Psoas muscle (tissue), 8 donors: ENCODE data around the gene ZBTB47. TPM values are rescaled to one million over a fixed set of nuclear protein-coding genes. Genes with fewer than 3 reads are reported as not detected.

ENCODE experiments used
- ATAC-seq, 4 donors: fragments of 200-7000 bp; cut with Tn5 transposase; one replicate each; pipeline ENCODE4 v1.9.1; 2020; ENCODE audit warnings: moderate library complexity in 3 of 4, mild to moderate bottlenecking in 2 of 4
- DNase-seq, 2 donors: peaks; one replicate each; pipeline ENCODE4 v3.0.0-alpha.2; 2020
- H3K27ac ChIP-seq: fragments of 200-600 bp; one replicate; pipeline ENCODE4 v1.8.0; 2022
- H3K27me3 ChIP-seq, 3 donors: fragments of 200-600 bp in 1 of 3; one replicate each; pipeline versions ENCODE4 v1.6.1 to v1.8.0; 2013 to 2022; ENCODE audit warnings: low read length in 2 of 3, mild to moderate bottlenecking in 2 of 3, moderate library complexity in 1 of 3; ENCODE audit not compliant: insufficient read depth in 3 of 3
- H3K36me3 ChIP-seq, 2 donors: fragments of 200-600 bp in 1 of 2; one replicate each; pipeline versions ENCODE4 v1.6.1 to v1.8.0; 2013 to 2022; ENCODE audit warnings: low read depth in 1 of 2, mild to moderate bottlenecking in 1 of 2, moderate library complexity in 1 of 2; ENCODE audit not compliant: insufficient read depth in 1 of 2
- H3K4me1 ChIP-seq: fragments of 200-600 bp; one replicate; pipeline ENCODE4 v1.8.0; 2022
- H3K4me3 ChIP-seq: fragments of 200-600 bp; one replicate; pipeline ENCODE4 v1.8.0; 2022; ENCODE audit warnings: mild to moderate bottlenecking
- H3K9me3 ChIP-seq: fragments of 200-600 bp; one replicate; pipeline ENCODE4 v1.8.0; 2022
- WGBS, 3 donors: extraction: QIAGEN DNeasy Blood & Tissue Kit; methylation state at CpG; one replicate each; pipeline versions ENCODE4 v1.1.6 to v1.1.7; 2013; 5-methylcytosine and 5-hydroxymethylcytosine counted together
- intact Hi-C, 2 donors: fragments of 100-400 bp; cut with DNase I; formaldehyde crosslinking; loops; one replicate each; pipeline versions ENCODE4 v1.11.0 to v1.14.2; 2022
- polyA plus RNA-seq, 3 donors: library from polyadenylated mRNA; stranded (reverse); fragments of 200-250 nt; gene quantifications; one replicate each; pipeline ENCODE4 v1.2.3, GENCODE V29; 2013
- total RNA-seq, 4 donors: library from RNA; stranded (reverse); fragmentation: NEBNext Ultra II Directional in 2 of 4; extraction: Animal tissue kit (Norgen Biotek cat#: 25700) in 2 of 4; gene quantifications; one replicate each; pipeline versions ENCODE4 v1.2.1 to v1.2.4, GENCODE V29; 2021 to 2023
- TF ChIP-seq, protein P1 (sequence below): fragments of 200-600 bp; IDR thresholded peaks from one replicate; pipeline ENCODE4 v1.8.0; 2022; ENCODE audit warnings: antibody characterized with exemption
- donor health status: healthy with polysubstance abuse.
- donor health status: DM: no; HTN: no; CAD: no; lungs with moderate emphysema.
- donor health status: Bipolar disorder and iron deficiency.
- donor health status: healthy.
- donor health status: DM: yes; HTN: yes; CAD: no.
- donor health status: DM: no; HTN: no; CAD: no.
- donor health status: DM: no; HTN: no; CAD: no.
- donor health status: DM: yes; HTN: yes; CAD: no.

The ZBTB47 gene
- total and polyA plus RNA-seq, 7 donors, result 41.6 to 151 (median 90.3) TPM

DNA sequence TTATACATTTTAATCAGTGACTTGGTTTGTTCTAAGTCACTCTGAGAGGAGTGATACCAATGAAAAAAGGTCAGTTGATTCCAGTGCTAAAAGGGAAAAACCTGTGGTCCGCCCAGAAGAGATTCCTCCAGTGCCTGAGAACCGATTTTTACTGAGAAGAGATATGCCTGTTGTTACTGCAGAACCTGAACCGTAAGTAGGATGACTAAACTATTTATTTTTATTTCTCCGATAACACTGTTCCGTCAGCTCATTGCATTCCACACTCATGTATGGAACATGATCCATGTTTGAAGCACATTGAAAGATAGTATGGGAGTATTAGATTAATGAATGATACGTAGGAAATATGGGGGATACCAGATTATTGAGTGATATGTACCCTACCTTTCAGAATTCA lies 20.0 kb upstream of the ZBTB47 start:
- Histone ChIP-seq H3K27ac (peak overlapping the region; percentile 41), H3K36me3 (peaks cover 13 to 94% of the 10 kb centered on the region in 2 donors)
- intact Hi-C loops, result no loop called here

DNA sequence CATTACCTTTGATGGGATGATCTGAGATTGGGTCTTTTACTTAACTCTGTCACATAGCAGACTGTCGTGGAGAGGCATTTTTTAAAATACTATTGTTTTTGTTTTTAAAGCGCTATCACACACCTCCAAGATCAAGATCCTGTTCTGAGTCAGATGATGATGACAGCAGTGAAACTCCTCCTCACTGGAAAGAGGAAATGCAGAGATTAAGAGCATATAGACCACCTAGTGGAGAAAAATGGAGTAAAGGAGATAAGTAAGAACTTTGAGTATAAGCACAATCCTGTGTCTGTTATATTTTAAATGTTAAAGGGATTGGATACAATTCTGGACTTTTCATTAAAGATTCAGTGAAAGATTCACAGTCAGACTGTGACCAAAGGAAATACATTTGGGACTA lies 18.4 kb upstream of the ZBTB47 start:
- ATAC-seq (no peak), DNase-seq (no peak)
- WGBS, 3 donors, result 81 to 93% (median 93%) methylated on average over 2 of the region's 2 CpGs
- intact Hi-C loops, result no loop called here
- no peak overlapping the region for H3K27ac ChIP-seq
- no peaks in the 10 kb centered on the region for H3K9me3 ChIP-seq
- peaks cover 21 to 99% of the 10 kb centered on the region in 2 donors for H3K36me3 ChIP-seq
- H3K27me3 ChIP-seq, result no peaks in the 10 kb centered on the region
- H3K4me3 ChIP-seq, result no peak overlapping the region
- H3K4me1 ChIP-seq, result peaks cover 13% of the 10 kb centered on the region
- TF ChIP-seq, protein P1, sequence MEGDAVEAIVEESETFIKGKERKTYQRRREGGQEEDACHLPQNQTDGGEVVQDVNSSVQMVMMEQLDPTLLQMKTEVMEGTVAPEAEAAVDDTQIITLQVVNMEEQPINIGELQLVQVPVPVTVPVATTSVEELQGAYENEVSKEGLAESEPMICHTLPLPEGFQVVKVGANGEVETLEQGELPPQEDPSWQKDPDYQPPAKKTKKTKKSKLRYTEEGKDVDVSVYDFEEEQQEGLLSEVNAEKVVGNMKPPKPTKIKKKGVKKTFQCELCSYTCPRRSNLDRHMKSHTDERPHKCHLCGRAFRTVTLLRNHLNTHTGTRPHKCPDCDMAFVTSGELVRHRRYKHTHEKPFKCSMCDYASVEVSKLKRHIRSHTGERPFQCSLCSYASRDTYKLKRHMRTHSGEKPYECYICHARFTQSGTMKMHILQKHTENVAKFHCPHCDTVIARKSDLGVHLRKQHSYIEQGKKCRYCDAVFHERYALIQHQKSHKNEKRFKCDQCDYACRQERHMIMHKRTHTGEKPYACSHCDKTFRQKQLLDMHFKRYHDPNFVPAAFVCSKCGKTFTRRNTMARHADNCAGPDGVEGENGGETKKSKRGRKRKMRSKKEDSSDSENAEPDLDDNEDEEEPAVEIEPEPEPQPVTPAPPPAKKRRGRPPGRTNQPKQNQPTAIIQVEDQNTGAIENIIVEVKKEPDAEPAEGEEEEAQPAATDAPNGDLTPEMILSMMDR, result no peak

More for the DNA sequence above, 20.0 kb upstream of the ZBTB47 start:
- H3K27me3 ChIP-seq, result no peaks in the 10 kb centered on the region
- TF ChIP-seq, protein P1, result no peak
- peak in 1 of 4 donors; percentile 26 for ATAC-seq
- WGBS, 3 donors, result 54 to 89% (median 68%) methylated on average over 6 of the region's 6 CpGs
- no peaks in the 10 kb centered on the region for H3K9me3 ChIP-seq
- H3K4me1 ChIP-seq, result peaks cover 13% of the 10 kb centered on the region
- no peak for DNase-seq
- H3K4me3 ChIP-seq, result no peak overlapping the region

DNA sequence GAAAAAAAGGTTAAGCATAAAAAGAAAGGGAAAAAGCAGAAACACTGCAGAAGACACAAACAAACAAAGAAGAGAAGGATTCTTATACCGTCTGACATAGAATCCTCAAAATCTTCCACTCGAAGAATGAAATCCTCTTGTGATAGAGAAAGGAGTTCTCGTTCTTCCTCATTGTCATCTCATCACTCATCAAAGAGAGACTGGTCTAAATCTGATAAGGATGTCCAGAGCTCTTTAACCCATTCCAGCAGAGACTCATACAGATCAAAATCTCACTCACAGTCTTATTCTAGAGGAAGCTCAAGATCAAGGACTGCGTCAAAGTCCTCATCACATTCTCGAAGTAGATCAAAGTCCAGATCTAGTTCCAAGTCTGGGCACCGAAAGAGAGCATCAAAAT lies 16.5 kb upstream of the ZBTB47 start:
- intact Hi-C loops, result no loop called here
- Histone ChIP-seq H3K27me3 (no peaks in the 10 kb centered on the region), H3K4me3 (no peak overlapping the region), H3K4me1 (peaks cover 9% of the 10 kb centered on the region), H3K36me3 (peaks cover 24 to 99% of the 10 kb centered on the region in 2 donors), H3K9me3 (no peaks in the 10 kb centered on the region), H3K27ac (no peak overlapping the region)
- DNase-seq (no peak), ATAC-seq (no peak)
- WGBS, 3 donors, result 91 to 94% (median 92%) methylated on average over 6 of the region's 6 CpGs
- TF ChIP-seq, protein P1, result no peak

DNA sequence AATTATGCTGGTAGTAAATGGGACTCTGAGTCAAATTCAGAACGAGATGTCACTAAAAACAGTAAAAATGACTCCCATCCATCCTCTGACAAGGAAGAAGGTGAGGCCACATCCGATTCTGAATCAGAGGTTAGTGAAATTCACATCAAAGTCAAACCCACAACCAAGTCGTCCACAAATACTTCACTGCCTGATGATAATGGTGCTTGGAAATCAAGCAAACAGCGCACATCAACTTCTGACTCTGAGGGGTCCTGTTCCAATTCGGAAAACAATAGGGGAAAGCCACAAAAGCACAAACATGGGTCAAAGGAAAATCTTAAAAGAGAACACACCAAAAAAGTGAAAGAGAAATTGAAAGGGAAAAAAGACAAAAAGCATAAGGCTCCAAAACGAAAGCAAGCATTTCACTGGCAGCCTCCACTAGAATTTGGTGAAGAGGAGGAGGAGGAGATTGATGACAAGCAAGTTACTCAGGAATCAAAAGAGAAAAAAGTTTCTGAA lies 15.1 kb upstream of the ZBTB47 start:
- WGBS, 3 donors, result 79 to 88% (median 80%) methylated on average over 6 of the region's 6 CpGs
- Histone ChIP-seq H3K4me3 (no peak overlapping the region), H3K4me1 (no peaks in the 10 kb centered on the region), H3K27ac (no peak overlapping the region), H3K36me3 (peaks cover 26 to 100% of the 10 kb centered on the region in 2 donors), H3K9me3 (no peaks in the 10 kb centered on the region), H3K27me3 (no peaks in the 10 kb centered on the region)
- TF ChIP-seq, protein P1, result no peak
- ATAC-seq, result no peak
- DNase-seq, result no peak
- intact Hi-C loops, result no loop called here

DNA sequence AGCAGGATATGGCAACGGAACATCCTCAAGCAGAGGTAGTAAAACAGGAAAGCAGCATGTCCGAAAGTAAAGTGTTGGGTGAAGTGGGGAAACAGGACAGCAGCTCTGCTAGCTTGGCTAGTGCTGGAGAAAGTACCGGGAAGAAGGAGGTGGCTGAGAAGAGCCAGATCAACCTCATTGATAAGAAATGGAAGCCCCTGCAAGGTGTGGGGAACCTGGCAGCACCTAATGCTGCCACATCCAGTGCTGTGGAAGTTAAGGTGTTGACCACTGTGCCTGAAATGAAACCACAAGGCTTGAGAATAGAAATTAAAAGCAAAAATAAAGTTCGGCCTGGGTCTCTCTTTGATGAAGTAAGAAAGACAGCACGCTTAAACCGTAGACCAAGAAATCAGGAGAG lies 14.3 kb upstream of the ZBTB47 start:
- no peak for ATAC-seq
- Histone ChIP-seq H3K36me3 (peaks cover 26 to 100% of the 10 kb centered on the region in 2 donors), H3K4me3 (no peak overlapping the region), H3K4me1 (no peaks in the 10 kb centered on the region), H3K9me3 (no peaks in the 10 kb centered on the region), H3K27me3 (no peaks in the 10 kb centered on the region), H3K27ac (no peak overlapping the region)
- TF ChIP-seq, protein P1, result no peak
- intact Hi-C loops, result no loop called here
- WGBS, 3 donors, result 83 to 88% (median 85%) methylated on average over 6 of the region's 6 CpGs
- DNase-seq, result no peak
